HG03280 (cell line): Measurements from ENCODE around the gene SPDYE2B.
"Not testable (repeated sequence)": the region's sequence is repeated elsewhere in the genome, so short reads cannot be mapped to it uniquely, and the experiment has no call there.

ENCODE experiments used
- ATAC-seq: cut with Tn5 transposase; IDR thresholded peaks from one replicate; pipeline ENCODE4 v1.9.1; 2021; ENCODE audit warnings: mild to moderate bottlenecking, moderate library complexity; ENCODE audit not compliant: unreplicated experiment

The SPDYE2B gene

GRCh38 chr7:102649924-102650323, at the start of gene SPDYE2B:
Gene SPDYE2B (plus strand): TSS chr7:102650319. CDS start chr7:102652349, 2,030 bp downstream.
- ATAC-seq, result not testable (repeated sequence)

- not testable (repeated sequence) for ATAC-seq
These were observed 47.8 kb upstream of the SPDYE2B start for GRCh38 chr7:102602317-102602716.

GRCh38 chr7:102604431-102605145, 45.5 kb upstream of the SPDYE2B start:
- ATAC-seq, result not testable (repeated sequence)

GRCh38 chr7:102606848-102607247, 43.3 kb upstream of the SPDYE2B start:
- ATAC-seq, result not testable (repeated sequence)

GRCh38 chr7:102609734-102610133, 40.4 kb upstream of the SPDYE2B start:
- not testable (repeated sequence) for ATAC-seq

- not testable (repeated sequence) for ATAC-seq
These were observed 39.7 kb upstream of the SPDYE2B start for GRCh38 chr7:102610441-102610840.

- ATAC-seq, result peak; percentile 38
These were observed 39.0 kb upstream of the SPDYE2B start for GRCh38 chr7:102611013-102611674.

GRCh38 chr7:102611675-102612325, 38.3 kb upstream of the SPDYE2B start:
- not testable (repeated sequence) for ATAC-seq

- ATAC-seq, result peak; percentile 54
These were observed 36.4 kb upstream of the SPDYE2B start for GRCh38 chr7:102613575-102614345.

GRCh38 chr7:102614346-102614697, 35.8 kb upstream of the SPDYE2B start:
- ATAC-seq, result peak; percentile 5

GRCh38 chr7:102614873-102615272, 35.2 kb upstream of the SPDYE2B start:
- not testable (repeated sequence) for ATAC-seq

GRCh38 chr7:102615930-102616329, 34.2 kb upstream of the SPDYE2B start:
- ATAC-seq, result peak; percentile 13

GRCh38 chr7:102616507-102617125, 33.5 kb upstream of the SPDYE2B start, which contains the start of gene RASA4:
Gene RASA4 (minus strand): TSS chr7:102616756. CDS start chr7:102616689, 67 bp downstream.
- peak; percentile 84 for ATAC-seq

- not testable (repeated sequence) for ATAC-seq
These were observed 32.0 kb upstream of the SPDYE2B start for GRCh38 chr7:102618122-102618521.

GRCh38 chr7:102627271-102627904, 22.7 kb upstream of the SPDYE2B start:
- not testable (repeated sequence) for ATAC-seq

- ATAC-seq, result not testable (repeated sequence)
These were observed 19.5 kb upstream of the SPDYE2B start for GRCh38 chr7:102630622-102631021.

- not testable (repeated sequence) for ATAC-seq
These were observed 15.8 kb upstream of the SPDYE2B start for GRCh38 chr7:102634299-102634698.

GRCh38 chr7:102635354-102635753, 14.8 kb upstream of the SPDYE2B start:
- ATAC-seq, result not testable (repeated sequence)

GRCh38 chr7:102636956-102637355, 13.2 kb upstream of the SPDYE2B start:
- ATAC-seq, result not testable (repeated sequence)

GRCh38 chr7:102638848-102639247, 11.3 kb upstream of the SPDYE2B start:
- not testable (repeated sequence) for ATAC-seq
